Lower leg skin (tissue), 4 donors: Measurements from ENCODE around the gene SULF2. TPM values are rescaled to one million over a fixed set of nuclear protein-coding genes. Genes with fewer than 3 reads are reported as not detected.

Experiments
- DNase-seq, 2 donors: peaks; one replicate each; pipeline ENCODE4 v3.0.0-alpha.2; 2019; ENCODE audit warnings: low spot score in 2 of 2
- H3K4me3 ChIP-seq: fragments of 200-600 bp; sonication (generic); 2 replicates; pipeline ENCODE4 v1.5.1; 2017; ENCODE audit warnings: mild to moderate bottlenecking, low read depth; ENCODE audit not compliant: poor library complexity, severe bottlenecking
- POLR2A ChIP-seq, 2 donors: fragments of 450-650 bp; IDR thresholded peaks; one replicate each; pipeline ENCODE4 v1.6.1; 2016 to 2017; ENCODE audit warnings: antibody characterized with exemption in 2 of 2, mild to moderate bottlenecking in 1 of 2, moderate library complexity in 1 of 2
- WGBS, 2 donors: methylation state at CpG; one replicate each; pipeline ENCODE4 v1.1.5; 2018; 5-methylcytosine and 5-hydroxymethylcytosine counted together
- intact Hi-C: fragments of 100-400 bp; cut with DNase I; formaldehyde crosslinking; loops from one replicate; pipeline ENCODE4 v1.15.0; 2023; ENCODE audit warnings: low total_unique reads
- total RNA-seq, 4 donors: library from RNA; depleted of rRNA; stranded (reverse); fragments of >200 nt; gene quantifications; one replicate each; pipeline ENCODE4 v1.1.0, GENCODE V29; 2016
- TF ChIP-seq, protein P1 (sequence below), 3 donors: fragments of 450-650 bp; IDR thresholded peaks; one replicate each; pipeline ENCODE4 v1.5.1; 2016; ENCODE audit warnings: antibody characterized with exemption in 3 of 3, mild to moderate bottlenecking in 3 of 3, moderate library complexity in 2 of 3

The SULF2 gene
- total RNA-seq, 4 donors from 2014 or later = 18.3 to 83.0 (median 28.0) TPM

DNA sequence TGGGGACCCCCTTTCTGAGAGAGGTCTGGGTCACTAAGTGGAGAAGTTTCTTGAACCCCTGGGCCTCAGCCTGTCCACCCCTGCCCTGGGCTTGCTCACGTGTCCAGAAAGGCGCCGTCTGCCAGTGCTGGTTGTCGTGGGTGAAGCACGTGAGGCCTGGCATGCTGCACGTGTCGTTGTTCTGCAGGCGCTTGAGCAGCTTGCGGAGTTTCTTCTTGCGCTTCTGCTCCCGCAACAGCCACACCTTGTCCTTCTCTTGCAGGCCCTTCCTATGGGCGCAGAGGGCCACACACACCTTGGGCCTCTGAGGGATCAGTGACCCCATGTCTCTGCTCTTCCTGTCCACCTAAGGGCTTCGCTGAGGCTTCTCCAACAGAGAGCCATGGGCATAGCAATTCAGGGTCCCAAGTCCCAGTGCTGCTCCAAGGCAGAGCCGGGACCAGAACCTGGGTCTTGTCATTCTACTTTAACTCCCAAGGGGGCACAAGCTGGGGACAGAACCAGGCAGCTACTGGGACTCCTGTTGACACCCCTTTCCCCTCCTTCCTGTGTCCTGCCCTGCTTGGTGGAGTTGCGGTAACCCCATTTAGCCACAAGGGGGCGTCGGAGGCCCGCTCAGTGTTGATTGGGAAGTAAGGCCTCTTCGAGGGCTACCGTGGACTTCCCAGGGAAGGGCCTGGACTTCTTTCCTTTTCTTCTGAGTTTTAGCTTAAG is 121.8 kb downstream of the SULF2 start:
- DNase-seq = peak; percentile 74 to 97
- 50 to 51% methylated on average over 14 to 20 of the region's 20 CpGs for WGBS, 2 donors

DNA sequence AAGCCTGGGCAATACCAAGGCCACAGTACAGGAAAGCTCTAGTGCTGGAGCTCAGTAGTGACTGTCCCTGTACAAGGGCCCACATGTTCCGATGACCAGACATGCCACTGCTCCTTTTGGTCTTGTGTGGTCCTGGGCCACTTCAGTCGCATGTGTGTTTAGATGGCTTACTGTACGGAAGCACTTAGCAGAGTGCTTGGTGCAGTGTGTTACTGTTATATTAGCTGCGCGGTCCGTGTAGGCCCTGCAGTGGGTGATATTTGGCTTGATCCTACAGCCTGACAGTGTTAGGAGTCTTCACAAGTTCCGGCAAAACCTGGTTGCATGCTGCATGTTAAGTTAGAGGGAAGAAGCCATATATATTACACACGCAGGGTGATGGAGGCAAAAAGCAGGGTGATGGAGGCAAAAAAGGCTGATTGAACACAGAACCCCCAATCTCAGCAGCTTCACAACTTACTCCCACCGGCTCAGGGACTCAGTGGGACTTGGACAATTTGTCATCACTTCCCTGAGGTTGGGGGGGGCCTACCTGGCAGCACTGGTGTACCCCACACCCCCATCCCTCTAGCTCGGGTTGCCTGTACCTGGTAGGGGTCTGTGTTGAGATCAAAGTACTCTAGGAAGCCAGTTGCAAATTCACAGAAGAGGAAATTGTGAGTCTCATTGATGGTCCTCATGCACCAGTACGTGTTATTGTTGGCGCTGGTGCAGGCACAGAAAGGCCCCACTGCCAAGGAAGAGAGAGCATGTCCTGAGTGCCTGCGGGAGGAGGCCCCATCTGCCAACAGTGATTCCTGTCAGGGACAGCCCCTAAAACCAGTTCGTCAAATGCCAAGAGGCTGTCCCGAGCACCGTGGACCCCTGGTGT is 122.6 kb downstream of the SULF2 start:
- WGBS, 2 donors = 84 to 92% methylated on average over 16 of the region's 16 CpGs
- intact Hi-C loops = loop anchor here (5.0 kb wide), 1 partner anchor 960 kb away; no protein-coding TSS in a partner anchor
- TF ChIP-seq, protein P1, sequence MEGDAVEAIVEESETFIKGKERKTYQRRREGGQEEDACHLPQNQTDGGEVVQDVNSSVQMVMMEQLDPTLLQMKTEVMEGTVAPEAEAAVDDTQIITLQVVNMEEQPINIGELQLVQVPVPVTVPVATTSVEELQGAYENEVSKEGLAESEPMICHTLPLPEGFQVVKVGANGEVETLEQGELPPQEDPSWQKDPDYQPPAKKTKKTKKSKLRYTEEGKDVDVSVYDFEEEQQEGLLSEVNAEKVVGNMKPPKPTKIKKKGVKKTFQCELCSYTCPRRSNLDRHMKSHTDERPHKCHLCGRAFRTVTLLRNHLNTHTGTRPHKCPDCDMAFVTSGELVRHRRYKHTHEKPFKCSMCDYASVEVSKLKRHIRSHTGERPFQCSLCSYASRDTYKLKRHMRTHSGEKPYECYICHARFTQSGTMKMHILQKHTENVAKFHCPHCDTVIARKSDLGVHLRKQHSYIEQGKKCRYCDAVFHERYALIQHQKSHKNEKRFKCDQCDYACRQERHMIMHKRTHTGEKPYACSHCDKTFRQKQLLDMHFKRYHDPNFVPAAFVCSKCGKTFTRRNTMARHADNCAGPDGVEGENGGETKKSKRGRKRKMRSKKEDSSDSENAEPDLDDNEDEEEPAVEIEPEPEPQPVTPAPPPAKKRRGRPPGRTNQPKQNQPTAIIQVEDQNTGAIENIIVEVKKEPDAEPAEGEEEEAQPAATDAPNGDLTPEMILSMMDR (IDR thresholded peaks at IDR 0.05) = no peak
- TF ChIP-seq POLR2A (IDR thresholded peaks at IDR 0.05) = no peak
- peak in 1 of 2 donors; percentile 62 for DNase-seq
- no peak overlapping the region for H3K4me3 ChIP-seq

More for the DNA sequence above, 121.8 kb downstream of the SULF2 start:
- H3K4me3 ChIP-seq = no peak overlapping the region
- TF ChIP-seq POLR2A (IDR thresholded peaks at IDR 0.05) = no peak
- TF ChIP-seq, protein P1 (IDR thresholded peaks at IDR 0.05) = peak in 1 of 3 donors; percentile 82
- intact Hi-C loops = loop anchor here (5.0 kb wide), 1 partner anchor 959 kb away; no protein-coding TSS in a partner anchor

DNA sequence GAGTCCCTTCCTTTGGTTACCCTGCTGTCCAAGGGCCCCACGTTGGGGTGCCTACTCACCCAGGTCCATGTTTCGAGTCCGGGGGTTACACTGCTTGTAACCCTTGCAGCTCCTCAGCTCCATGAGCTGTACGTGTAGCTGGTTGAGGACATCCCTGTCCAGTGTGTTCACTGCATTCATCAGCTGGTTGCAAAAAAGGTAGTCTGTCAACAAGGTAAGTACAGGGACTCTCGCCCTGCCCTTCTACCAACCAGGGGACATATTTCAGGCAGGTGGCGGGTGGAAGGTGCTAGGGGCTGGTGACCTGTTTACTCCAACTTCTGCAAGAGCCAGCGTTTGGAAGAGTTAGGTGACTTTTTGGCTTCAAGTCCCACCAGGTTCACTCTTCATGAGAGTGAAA is 123.6 kb downstream of the SULF2 start:
- DNase-seq = peak in 1 of 2 donors; percentile 57
- H3K4me3 ChIP-seq = no peak overlapping the region
- WGBS, 2 donors = 85 to 87% methylated on average over 7 of the region's 7 CpGs
- TF ChIP-seq POLR2A (IDR thresholded peaks at IDR 0.05) = no peak
- TF ChIP-seq, protein P1 (IDR thresholded peaks at IDR 0.05) = no peak
- intact Hi-C loops = loop anchor here (5.0 kb wide), 1 partner anchor 961 kb away; no protein-coding TSS in a partner anchor

DNA sequence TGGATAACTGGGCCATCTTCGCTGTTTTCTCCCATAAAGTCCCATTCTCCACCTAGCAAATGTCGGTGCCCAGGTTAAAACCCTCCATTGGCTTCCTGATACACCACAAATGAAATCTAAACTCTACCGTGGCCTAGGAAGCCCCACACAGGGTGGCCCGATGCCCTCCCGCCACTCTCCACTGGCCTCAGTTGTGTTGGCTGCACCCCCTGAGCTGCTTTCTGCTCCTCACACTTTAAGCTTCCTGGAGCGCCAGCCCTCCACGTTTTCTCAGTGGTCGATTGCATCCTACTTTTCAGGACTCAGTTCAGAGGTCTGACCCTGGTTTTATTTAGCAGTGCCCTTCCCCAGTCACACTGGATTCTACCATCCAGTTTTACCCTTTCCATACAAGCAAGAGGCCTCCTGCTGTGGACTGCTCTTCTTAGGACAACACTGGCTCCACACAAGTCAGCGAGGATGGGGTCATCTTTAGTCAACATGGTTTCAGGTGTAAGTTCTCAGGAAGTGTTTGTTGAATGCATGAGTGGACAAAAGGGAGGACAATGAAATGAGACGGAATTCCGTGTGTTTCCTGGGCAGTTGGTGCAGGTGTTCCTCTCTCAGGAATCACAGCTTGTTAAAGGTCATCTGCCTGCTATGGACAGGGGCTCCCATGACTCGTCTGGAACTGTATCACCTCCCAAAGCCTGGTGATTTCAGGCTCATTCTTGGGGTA is 124.1 kb downstream of the SULF2 start:
- intact Hi-C loops = loop anchor here (5.0 kb wide), 1 partner anchor 961 kb away; no protein-coding TSS in a partner anchor
- 85 to 86% methylated on average over 12 of the region's 12 CpGs for WGBS, 2 donors
- H3K4me3 ChIP-seq = no peak overlapping the region
- TF ChIP-seq POLR2A (IDR thresholded peaks at IDR 0.05) = no peak
- TF ChIP-seq, protein P1 (IDR thresholded peaks at IDR 0.05) = no peak
- peak in 1 of 2 donors; percentile 70 for DNase-seq

DNA sequence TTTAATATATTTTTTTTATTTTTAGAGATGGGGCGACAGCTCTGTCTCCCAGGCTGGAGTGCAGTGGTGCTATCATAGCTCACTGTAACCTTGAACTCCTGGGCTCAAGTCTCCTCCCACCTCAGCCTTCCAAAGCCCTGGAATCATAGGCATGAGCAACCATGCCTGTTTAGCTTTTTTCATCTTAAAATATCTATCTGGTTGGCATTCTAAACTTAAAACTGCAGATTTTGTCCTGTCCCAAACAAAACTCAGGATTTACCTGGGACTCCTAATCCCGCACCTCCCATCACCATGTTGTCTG is 124.7 kb downstream of the SULF2 start:
- TF ChIP-seq, protein P1 (IDR thresholded peaks at IDR 0.05) = no peak
- TF ChIP-seq POLR2A (IDR thresholded peaks at IDR 0.05) = no peak
- no peak overlapping the region for H3K4me3 ChIP-seq
- intact Hi-C loops = loop anchor here (5.0 kb wide), 1 partner anchor 962 kb away; no protein-coding TSS in a partner anchor
- DNase-seq = no peak
- 78 to 92% methylated on average over 2 of the region's 2 CpGs for WGBS, 2 donors
